GM12875 (cell line): ENCODE data around the gene ROBO3.

Experiments
- H3K4me3 ChIP-seq: one replicate; pipeline ENCODE4 v1.5.1; 2011; ENCODE audit warnings: low read depth, low read length, control low read depth
- CTCF ChIP-seq: IDR thresholded peaks from 2 replicates; pipeline ENCODE4 v1.5.1; 2011; ENCODE audit warnings: low read depth, mild to moderate bottlenecking, control low read depth, inconsistent platforms, low read length, moderate library complexity, borderline replicate concordance; ENCODE audit not compliant: insufficient read depth

ROBO3 gene

GRCh38 chr11:124891373-124891861, 26.2 kb downstream of the ROBO3 start:
- no peak overlapping the region for H3K4me3 ChIP-seq
- TF ChIP-seq CTCF = no peak

- H3K4me3 ChIP-seq = no peak overlapping the region
- TF ChIP-seq CTCF = no peak
Observed at GRCh38 chr11:124892146-124892545, 26.9 kb downstream of the ROBO3 start.

GRCh38 chr11:124892750-124893454, 27.7 kb downstream of the ROBO3 start:
- TF ChIP-seq CTCF = no peak
- H3K4me3 ChIP-seq = no peak overlapping the region

- no peak for TF ChIP-seq CTCF
- no peak overlapping the region for H3K4me3 ChIP-seq
Observed at GRCh38 chr11:124893781-124894401, 28.7 kb downstream of the ROBO3 start.

GRCh38 chr11:124894606-124895430, 29.6 kb downstream of the ROBO3 start:
- TF ChIP-seq CTCF = no peak

GRCh38 chr11:124895471-124895971, 30.3 kb downstream of the ROBO3 start:
- TF ChIP-seq CTCF = no peak
- H3K4me3 ChIP-seq = no peak overlapping the region

More at GRCh38 chr11:124894606-124895430, 29.6 kb downstream of the ROBO3 start:
- H3K4me3 ChIP-seq = no peak overlapping the region
